Measurements from ENCODE around the gene DDX1. TPM values are rescaled to one million over a fixed set of nuclear protein-coding genes. Genes with fewer than 3 reads are reported as not detected.

The DDX1 gene
- total RNA-seq, 1 donor from 2014 or later: 115 TPM

- no peak overlapping the region for H3K4me3 Mint-ChIP-seq (ENCODE audit: low read depth)
- H3K27me3 Mint-ChIP-seq: peaks cover 9% of the 10 kb centered on the region
- peaks cover 15% of the 10 kb centered on the region for H3K9me3 Mint-ChIP-seq (ENCODE audit: low read depth)
- TF ChIP-seq, protein P1, sequence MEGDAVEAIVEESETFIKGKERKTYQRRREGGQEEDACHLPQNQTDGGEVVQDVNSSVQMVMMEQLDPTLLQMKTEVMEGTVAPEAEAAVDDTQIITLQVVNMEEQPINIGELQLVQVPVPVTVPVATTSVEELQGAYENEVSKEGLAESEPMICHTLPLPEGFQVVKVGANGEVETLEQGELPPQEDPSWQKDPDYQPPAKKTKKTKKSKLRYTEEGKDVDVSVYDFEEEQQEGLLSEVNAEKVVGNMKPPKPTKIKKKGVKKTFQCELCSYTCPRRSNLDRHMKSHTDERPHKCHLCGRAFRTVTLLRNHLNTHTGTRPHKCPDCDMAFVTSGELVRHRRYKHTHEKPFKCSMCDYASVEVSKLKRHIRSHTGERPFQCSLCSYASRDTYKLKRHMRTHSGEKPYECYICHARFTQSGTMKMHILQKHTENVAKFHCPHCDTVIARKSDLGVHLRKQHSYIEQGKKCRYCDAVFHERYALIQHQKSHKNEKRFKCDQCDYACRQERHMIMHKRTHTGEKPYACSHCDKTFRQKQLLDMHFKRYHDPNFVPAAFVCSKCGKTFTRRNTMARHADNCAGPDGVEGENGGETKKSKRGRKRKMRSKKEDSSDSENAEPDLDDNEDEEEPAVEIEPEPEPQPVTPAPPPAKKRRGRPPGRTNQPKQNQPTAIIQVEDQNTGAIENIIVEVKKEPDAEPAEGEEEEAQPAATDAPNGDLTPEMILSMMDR (IDR thresholded peaks at IDR 0.05; ENCODE audit: unreplicated experiment): no peak
- peaks cover 2% of the 10 kb centered on the region for H3K4me1 Mint-ChIP-seq (ENCODE audit: low read depth)
- no peak for DNase-seq (ENCODE audit: low spot score, unreplicated experiment)
- H3K27ac Mint-ChIP-seq: peak overlapping the region; percentile 18
- peaks cover 19% of the 10 kb centered on the region for H3K36me3 Mint-ChIP-seq (ENCODE audit: insufficient read depth)
Measured at GRCh38 chr2:15641530-15641982, 49.9 kb downstream of the DDX1 start.

GRCh38 chr2:15642011-15642814 lies 50.5 kb downstream of the DDX1 start:
- Mint-ChIP-seq H3K4me3 (ENCODE audit: low read depth) (no peak overlapping the region), H3K4me1 (ENCODE audit: low read depth) (peaks cover 2% of the 10 kb centered on the region), H3K27ac (no peak overlapping the region), H3K9me3 (ENCODE audit: low read depth) (peaks cover 15% of the 10 kb centered on the region), H3K36me3 (ENCODE audit: insufficient read depth) (peaks cover 19% of the 10 kb centered on the region), H3K27me3 (peaks cover 12% of the 10 kb centered on the region)
- TF ChIP-seq, protein P1 (IDR thresholded peaks at IDR 0.05; ENCODE audit: unreplicated experiment): no peak
- DNase-seq (ENCODE audit: low spot score, unreplicated experiment): no peak

DNA sequence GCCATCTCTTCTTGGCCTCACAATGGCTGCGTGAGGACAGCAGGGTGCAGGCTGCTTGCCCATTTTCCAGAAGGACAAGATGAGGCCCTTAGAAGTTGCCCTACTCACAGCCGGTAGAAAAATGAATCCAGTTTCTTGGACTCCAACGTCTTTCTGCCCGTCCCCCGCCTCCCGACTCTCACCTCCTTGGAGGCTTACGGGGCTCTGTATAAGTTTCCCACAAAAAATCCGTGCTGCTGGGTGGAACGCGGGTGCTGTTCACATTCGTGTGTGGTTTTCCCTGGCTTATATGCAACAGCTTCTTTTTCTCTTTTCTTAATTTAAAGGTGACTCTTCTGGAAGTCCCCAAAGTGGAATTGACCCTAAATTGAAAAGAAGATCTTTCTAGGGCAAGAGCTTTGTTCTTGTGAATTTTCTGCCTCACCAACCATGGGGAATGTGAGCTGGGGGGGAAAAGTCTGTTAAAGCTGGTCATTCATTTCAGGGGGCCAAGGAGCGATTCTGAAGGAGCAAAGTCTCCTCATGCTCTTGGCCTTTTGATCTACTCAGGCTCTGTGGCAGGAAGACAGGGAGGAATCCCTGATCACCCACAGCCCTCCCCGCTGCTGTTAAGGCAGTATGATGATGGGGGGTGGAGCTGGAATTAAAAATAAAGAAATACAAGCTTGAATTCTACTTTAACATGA lies 51.3 kb downstream of the DDX1 start:
- DNase-seq (ENCODE audit: low spot score, unreplicated experiment): no peak
- Mint-ChIP-seq H3K4me1 (ENCODE audit: low read depth) (no peaks in the 10 kb centered on the region), H3K9me3 (ENCODE audit: low read depth) (peaks cover 15% of the 10 kb centered on the region), H3K36me3 (ENCODE audit: insufficient read depth) (peaks cover 19% of the 10 kb centered on the region), H3K27ac (no peak overlapping the region), H3K4me3 (ENCODE audit: low read depth) (no peak overlapping the region), H3K27me3 (peaks cover 17% of the 10 kb centered on the region)
- TF ChIP-seq, protein P1 (IDR thresholded peaks at IDR 0.05; ENCODE audit: unreplicated experiment): no peak

DNA sequence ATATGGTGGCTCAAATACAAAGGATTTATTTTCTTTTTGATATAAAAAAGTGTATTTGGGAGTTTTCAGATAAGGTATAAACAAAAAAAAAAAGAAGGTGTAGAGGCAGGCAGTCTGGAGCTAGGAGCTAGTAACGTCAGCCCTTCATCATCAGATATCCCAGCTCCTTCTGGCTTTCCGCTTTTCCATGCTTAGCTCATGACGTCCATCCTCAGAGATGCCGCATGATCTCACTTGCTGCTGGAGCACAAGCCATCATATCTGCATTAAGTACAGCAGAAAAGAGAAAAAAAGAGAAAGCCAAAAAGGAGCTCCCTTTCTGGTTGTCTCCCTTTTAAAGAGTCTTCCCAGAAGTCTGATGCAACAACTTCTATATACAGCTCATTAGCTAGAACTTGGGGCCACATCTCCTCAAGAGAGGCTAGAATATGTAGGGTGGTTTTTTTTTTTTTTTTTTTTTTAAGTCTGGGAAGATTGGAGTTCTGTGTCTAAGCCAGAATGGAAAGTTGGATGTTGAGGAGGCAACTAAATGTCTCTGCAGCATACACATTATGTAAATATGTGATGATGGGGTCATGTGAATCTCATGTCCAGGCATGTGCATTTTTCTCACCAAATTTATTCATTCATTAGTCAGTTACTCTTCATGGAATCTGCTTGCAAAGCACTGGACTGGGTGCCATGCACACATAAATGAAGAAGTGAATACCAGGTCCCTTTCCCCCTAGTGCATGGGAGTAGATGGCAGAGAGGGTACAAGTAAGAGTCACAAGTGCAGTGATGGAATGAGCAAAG lies 52.3 kb downstream of the DDX1 start:
- TF ChIP-seq, protein P1 (IDR thresholded peaks at IDR 0.05; ENCODE audit: unreplicated experiment): no peak
- peaks cover 15% of the 10 kb centered on the region for H3K9me3 Mint-ChIP-seq (ENCODE audit: low read depth)
- no peaks in the 10 kb centered on the region for H3K4me1 Mint-ChIP-seq (ENCODE audit: low read depth)
- H3K36me3 Mint-ChIP-seq (ENCODE audit: insufficient read depth): peaks cover 17% of the 10 kb centered on the region
- no peak for DNase-seq (ENCODE audit: low spot score, unreplicated experiment)
- H3K27me3 Mint-ChIP-seq: peaks cover 23% of the 10 kb centered on the region
- H3K4me3 Mint-ChIP-seq (ENCODE audit: low read depth): no peak overlapping the region
- no peak overlapping the region for H3K27ac Mint-ChIP-seq

DNA sequence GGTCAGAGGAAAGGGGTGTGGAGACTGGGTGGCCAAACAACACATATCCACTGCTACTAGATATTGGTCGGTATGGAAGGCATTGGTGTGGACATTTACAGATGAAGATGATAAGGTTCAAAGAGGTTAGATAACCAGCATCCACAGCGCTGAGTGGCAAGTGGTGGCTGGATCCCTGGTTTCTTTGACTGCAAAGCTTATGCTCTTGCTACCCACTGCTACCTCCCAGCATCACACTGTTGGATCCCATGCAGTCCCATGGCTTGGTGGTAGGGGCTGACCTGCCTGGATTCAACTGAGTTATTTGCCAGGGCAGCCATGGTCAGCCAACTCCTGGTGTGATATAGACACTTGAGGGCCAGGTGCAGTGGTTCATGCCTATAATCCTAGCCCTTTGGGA lies 53.6 kb downstream of the DDX1 start:
- Mint-ChIP-seq H3K4me3 (ENCODE audit: low read depth) (no peak overlapping the region), H3K27me3 (peaks cover 31% of the 10 kb centered on the region), H3K27ac (no peak overlapping the region), H3K9me3 (ENCODE audit: low read depth) (peaks cover 15% of the 10 kb centered on the region), H3K36me3 (ENCODE audit: insufficient read depth) (peaks cover 17% of the 10 kb centered on the region), H3K4me1 (ENCODE audit: low read depth) (no peaks in the 10 kb centered on the region)
- no peak for DNase-seq (ENCODE audit: low spot score, unreplicated experiment)
- TF ChIP-seq, protein P1 (IDR thresholded peaks at IDR 0.05; ENCODE audit: unreplicated experiment): no peak

All from progenitor cell of endocrine pancreas (in vitro differentiated cells).